ENCODE measurements around the gene ZBTB39.
"Not testable (repeated sequence)": the region's sequence is repeated elsewhere in the genome, so short reads cannot be mapped to it uniquely, and the experiment has no call there.

ZBTB39 gene

DNA sequence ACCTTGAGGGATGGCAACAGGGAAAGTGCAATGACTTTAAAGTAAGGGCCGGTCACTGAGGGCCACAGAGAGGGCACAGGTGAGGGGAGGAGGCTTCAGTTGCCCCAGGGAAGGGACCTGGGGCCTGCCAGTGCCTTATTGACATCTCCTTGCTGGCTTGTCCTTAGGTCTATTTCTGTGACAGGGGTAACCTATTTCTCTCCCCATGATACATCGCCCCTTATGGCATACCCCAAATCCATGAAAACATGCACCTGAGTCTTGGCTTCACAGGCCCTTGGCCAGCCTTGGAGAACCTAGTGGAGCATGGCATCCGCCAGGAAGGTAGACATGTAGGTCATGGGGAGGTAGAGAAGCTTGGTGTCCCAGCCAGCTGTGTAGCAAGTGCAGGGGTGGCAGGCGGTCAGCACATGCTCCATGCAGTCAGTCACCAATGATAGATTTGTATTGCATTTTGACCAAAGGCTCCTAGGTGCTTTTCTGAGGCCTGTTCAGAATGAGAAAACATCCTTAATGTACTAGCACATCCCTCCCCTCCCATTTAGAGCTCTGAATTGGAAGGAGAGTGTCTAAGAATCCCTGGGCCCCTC, 25.3 kb downstream of the ZBTB39 start:
- DNase-seq: no peak

DNA sequence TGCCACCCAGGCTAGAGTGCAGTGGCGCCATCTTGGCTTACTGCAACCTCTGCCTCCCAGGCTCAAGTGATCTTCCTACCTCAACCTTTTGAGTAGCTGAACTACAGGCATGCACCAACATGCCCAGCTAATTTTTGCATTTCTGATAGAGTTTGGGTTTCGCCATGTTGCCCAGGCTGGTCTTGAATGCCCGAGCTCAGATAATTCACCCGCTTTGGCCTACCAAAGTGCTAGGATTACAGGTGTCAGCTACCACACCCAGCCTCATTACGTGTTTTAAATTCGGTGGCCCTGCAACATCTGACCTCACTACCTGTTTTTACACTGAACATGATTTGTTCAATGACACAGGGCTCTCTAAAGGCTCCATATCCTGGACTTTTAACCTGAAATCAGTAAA, 26.1 kb downstream of the ZBTB39 start:
- DNase-seq: no peak

DNA sequence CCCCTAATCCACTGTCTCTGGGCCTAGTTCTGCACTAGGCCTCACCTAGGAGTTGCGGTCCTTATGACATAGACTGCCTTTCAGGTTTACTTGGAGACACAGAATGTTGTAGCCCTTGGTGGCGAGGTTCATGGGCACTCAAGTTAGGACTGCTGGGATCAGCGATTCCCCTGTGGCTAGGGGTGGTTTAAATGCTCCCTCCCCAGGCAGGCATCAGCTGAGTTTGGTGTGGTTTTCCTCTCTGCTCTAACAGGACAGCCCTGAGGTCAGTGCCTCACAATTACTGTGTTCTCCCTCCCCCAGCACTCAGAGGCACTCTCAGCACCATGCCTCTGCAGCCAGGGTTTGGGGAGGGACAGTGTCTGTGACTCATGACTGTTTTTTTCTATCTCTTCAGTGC, 26.7 kb downstream of the ZBTB39 start:
- DNase-seq: no peak

DNA sequence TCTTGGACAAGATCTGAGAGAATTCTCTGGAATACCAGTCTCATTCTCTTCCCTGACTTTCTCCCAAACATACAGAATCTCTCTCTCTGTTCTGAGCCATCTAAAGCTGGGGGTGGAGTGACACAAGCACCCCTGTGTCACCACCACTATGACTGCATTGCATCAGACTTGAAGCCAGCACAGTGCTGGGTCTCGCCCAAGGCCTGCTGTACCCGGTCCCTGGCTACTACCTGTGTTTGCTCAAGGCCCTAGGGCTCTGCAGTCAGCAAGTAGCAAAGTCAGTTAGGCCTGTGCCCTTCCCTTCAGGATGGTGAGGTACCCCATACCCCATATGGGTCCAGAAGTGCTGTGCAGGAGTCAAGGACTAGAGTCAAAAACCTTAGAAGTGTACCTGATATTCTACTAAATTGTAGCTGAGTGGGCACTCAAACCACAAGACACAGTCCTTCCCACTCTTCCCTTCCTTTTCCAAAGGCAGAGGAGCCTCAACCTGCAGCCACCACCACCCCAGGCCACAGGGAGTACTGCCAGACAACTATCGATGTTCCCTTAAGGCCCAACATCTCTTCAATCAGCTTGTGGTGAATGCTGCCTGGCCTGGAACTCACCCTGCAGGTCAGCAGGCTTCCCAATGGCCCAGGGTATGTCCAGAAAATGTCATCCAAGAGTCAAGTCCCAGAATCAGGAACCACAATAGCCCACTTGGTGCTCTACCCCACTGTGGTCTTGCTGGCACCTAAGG, 27.8 kb downstream of the ZBTB39 start:
- no peak for DNase-seq

DNA sequence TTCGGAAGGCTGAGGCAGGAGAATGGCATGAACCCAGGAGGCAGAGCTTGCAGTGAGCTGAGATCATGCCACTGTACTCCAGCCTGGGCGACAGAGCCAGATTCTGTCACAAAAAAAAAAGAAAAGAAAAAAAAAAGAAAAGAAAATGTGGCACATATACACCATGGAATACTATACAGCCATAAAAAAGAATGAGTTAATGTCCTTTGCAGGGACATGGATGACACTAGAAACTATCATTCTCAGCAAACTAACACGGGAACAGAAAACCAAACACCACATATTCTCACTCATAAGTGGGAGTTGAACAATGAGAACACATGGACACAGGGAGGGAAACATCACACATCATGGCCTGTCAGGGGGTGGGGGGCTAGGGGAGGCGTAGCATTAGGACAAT, 29.0 kb downstream of the ZBTB39 start:
- DNase-seq: not testable (repeated sequence)

DNA sequence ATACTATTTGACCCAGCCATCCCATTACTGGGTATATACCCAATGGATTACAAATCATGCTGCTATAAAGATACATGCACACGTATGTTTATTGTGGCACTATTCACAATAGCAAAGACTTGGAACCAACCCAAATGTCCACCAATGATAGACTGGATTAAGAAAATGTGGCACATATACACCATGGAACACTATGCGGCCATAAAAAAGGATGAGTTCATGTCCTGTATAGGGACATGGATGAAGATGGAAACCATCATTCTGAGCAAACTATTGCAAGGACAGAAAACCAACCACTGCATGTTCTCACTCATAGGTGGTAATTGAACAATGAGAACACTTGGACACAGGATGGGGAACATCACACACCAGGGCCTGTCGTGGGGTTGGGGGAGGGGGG, 32.1 kb downstream of the ZBTB39 start:
- not testable (repeated sequence) for DNase-seq

DNA sequence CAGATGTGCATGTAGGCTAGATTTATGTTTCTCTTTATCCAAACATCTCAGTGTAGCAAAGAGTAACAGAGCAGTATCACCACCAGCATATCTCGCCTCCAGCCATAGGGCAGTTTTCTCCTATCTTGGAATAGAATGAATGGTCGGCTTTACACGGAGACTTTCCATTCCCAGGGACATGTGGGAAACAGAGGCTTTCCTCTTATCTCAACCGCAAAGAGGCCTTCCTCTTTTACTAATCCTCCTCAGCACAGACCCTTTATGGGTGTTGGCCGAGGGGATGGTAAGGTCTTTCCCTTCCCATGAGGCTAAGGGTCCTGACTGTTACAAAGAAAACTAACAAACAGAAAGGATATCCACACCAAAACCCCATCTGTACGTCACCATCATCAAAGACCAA, 37.4 kb downstream of the ZBTB39 start:
- not testable (repeated sequence) for DNase-seq

DNA sequence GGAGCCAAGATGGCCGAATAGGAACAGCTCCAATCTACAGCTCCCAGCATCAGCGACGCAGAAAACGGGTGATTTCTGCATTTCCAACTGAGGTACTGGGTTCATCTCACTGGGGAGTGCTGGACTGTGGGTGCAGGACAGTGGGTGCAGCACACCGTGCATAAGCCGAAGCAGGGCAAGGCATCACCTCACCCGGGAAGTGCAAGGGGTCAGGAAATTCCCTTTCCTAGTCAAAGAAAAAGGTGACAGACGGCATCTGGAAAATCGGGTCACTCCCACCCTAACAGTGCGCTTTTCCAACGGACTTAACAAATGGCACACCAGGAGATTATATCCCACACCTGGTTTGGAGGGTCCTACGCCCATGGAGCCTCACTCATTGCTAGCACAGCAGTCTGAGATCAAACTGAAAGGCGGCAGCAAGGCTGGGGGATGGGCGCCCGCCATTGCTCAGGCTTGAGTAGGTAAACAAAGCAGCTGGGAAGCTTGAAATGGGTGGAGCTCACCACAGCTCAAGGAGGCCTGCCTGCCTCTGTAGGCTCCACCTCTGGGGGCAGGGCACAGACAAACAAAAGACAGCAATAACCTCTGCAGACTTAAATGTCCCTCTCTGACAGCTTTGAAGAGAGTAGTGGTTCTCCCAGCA, 40.2 kb downstream of the ZBTB39 start:
- not testable (repeated sequence) for DNase-seq

DNA sequence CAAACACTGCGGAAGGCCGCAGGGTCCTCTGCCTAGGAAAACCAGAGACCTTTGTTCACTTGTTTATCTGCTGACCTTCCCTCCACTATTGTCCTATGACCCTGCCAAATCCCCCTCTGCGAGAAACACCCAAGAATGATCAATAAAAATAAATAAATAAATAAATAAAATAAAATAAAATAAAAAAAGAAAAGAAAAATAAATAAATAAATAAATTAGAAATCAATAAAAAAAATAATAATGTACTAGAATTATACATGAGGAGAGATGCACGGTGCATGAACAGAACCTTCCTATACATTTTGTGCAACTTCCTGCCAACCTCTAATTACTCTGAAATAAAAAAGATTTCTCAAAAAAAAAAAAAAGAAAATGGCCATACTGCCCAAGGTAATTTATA, 41.2 kb downstream of the ZBTB39 start:
- DNase-seq: not testable (repeated sequence)

DNA sequence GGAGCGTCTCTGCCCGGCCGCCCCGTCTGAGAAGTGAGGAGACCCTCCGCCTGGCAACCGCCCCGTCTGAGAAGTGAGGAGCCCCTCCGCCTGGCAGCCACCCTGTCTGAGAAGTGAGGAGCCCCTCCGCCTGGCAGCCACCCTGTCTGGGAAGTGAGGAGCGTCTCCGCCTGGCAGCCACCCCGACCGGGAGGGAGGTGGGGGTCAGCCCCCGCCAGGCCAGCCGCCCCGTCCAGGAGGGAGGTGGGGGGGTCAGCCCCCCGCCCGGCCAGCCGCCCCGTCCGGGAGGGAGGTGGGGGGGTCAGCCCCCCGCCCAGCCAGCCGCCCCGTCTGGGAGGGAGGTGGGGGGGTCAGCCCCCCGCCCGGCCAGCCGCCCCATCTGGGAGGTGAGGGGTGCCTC, 42.8 kb downstream of the ZBTB39 start:
- not testable (repeated sequence) for DNase-seq

DNA sequence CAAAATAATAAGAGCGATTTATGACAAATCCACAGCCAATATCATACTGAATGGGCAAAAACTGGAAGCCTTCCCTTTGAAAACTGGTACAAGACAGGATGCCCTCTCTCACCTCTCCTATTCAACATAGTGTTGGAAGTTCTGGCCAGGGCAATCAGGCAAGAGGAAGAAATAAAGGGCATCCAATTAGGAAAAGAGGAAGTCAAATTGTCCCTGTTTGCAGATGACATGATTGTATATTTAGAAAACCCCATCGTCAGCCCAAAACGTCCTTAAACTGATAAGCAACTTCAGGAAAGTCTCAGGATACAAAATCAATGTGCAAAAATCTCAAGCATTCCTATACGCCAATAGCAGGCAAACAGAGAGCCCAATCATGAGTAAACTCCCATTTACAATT, 44.1 kb downstream of the ZBTB39 start:
- not testable (repeated sequence) for DNase-seq

DNA sequence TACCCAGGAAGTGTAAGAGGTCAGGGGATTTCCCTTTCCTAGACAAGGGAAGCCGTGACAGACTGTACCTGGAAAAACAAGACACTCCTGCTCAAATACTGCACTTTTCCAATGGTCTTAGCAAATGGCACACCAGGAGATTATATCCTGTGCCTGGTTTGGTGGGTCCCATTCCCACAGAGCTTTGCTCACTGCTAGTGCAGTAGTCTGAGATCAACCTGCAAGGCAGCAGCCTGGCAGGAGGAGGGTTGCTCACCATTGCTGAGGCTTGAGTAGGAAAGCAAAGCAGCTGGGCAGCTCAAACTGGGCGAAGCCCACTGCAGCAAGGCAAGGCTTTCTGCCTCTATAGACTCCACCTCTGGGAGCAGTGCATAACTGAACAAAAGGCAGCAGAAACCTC, 47.9 kb downstream of the ZBTB39 start:
- DNase-seq: no peak

DNA sequence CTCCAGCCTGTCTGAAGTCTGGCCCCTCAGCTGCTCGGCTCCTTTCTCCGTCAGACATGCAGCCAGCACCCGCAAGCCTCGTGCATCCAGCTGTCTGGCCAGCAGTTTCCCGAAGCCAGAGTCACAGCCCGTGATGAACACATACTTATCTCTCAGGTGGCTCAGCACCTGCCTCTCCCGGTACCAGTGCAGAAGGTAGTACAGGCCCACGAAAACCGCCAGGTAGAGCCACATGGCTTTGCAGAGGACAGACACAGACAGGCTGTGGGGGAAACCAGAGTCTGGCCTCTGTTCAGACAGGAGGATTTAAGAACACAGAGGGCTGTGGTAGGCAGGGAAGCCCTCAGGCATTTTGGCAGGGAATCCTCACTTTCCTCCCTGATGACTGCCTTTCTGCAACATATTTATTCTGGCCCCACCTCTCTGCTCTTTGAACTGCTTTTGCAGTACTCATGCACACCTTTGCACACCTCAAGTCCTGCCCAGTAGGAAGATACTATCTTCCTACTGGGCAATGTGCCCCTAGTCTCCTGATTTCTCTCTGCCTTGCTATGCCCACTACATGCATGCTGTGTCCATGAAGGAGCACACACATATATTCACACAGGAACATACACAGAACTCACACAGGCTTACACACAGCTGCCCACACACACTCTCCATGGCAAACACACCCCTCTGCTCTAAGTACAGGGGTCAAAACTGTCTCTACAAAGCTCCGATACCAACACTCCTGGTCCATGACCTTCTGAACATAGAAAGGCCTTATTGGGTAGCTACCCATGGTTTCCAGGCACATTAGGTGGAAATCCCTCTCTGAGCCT, 48.9 kb downstream of the ZBTB39 start, which contains the start of gene RDH16:
TSS of gene RDH16 (minus strand) at position 380 of the 824 bp plus-strand sequence. CDS start at position 234, 146 bp downstream.
- DNase-seq: no peak

DNA sequence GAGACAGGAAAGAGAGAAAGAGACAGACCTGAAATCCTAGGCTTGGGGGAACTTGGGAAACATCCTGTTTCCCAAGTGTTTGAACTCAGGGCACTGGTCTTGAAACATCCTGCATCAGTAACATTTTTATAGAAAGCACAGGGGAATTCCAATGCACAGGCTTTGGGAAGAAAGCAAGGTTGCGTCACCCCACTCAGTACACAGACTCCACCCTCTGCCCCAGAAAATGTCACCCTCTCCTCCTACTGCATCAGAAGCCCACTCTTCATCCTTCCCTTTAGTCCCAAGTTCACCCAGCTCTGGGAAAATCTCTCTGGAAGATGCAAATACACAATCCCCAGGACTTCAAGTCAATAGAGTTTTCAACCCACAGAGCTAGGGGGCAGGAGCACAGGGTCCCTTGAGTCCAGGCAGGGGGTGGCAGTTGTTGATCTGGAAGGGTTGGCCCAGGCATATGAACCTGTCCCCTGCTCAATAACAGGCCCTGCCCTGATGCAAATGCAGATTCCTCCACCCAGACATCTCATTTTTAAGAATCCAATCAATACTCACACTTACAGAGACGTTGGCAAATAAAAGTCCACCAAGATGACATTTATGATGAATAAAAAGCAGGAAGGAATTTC, 50.6 kb downstream of the ZBTB39 start:
- DNase-seq: no peak

DNA sequence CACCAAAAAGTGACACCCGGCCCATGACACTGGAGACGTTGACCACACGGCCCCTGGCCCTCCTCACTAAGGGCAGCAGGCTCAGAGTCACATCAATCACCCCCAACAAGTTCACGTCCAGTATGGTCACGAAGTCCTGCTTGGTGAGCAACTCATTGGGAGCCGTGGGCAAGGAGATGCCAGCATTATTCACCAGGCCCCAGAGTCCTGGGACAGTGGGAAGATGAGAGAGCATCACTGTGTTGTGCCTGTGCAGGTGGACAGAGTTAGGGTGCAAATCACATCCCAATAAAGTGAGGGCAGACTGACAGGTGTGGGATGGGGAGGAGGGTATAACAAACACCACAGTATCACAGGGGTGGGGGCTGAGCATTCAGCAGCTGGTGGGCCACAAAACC, 51.4 kb downstream of the ZBTB39 start:
- DNase-seq: no peak

DNA sequence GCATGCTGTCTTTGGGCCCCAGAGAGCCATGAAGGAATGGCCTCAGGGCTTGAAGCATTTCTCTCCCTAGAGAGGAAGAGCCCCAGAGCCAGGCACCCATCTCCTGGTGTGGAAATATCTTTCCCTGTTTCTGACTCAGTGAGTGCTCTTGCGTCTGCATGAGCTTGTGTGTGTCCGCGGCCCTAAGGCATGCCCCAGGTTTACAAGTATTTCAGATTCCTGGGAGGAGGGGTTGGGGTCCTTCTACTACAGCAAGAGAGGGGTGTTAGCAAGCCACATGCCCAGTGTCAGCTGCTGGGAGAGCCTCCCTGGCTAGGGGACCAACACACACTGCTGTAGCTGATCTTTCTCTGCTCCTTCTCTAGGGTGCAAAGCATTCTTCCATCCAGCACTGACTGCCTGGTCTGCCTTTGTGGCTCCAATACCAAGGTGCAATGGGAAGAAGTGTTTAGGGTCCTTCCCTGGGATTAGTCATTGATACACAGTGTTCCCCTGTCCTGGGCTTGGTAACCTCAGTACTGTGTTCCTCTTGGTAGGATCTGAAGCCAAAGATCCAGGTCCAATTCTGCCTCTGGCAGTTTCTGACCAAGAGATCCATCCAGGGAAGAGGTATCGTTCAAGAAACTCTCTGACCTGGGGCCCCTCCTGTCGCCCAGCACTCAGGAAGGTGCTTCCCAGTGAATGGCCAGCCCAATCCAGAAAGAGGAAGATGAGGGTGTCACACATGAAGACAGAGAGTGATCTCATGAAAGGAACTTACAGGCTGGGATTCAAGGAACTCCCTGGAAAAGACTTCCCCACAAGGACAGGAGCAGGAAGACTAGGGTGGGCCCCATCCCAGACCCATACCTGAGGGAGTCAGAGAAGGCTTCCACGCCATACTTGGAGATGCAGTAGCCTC, 52.0 kb downstream of the ZBTB39 start:
- no peak for DNase-seq

DNA sequence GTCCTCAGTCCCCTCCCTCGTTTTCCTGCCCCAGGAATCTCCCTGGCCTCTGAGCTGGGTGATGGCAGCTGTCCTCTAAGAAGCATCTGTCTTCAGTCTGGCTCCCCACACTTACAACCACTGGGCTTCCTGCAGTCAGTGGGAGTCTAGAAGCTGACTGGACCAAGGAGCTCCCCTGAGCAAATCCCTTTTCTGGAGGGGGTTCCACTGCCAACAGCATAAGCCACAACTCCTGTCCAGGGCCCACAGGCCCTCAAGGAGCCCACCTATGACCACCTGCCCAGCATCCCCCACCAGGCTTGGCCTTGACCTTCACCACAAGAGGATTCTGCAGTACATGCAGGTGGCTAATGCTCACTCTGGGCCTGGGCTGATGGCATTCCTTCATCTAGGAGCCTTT, 53.0 kb downstream of the ZBTB39 start:
- no peak for DNase-seq

DNA sequence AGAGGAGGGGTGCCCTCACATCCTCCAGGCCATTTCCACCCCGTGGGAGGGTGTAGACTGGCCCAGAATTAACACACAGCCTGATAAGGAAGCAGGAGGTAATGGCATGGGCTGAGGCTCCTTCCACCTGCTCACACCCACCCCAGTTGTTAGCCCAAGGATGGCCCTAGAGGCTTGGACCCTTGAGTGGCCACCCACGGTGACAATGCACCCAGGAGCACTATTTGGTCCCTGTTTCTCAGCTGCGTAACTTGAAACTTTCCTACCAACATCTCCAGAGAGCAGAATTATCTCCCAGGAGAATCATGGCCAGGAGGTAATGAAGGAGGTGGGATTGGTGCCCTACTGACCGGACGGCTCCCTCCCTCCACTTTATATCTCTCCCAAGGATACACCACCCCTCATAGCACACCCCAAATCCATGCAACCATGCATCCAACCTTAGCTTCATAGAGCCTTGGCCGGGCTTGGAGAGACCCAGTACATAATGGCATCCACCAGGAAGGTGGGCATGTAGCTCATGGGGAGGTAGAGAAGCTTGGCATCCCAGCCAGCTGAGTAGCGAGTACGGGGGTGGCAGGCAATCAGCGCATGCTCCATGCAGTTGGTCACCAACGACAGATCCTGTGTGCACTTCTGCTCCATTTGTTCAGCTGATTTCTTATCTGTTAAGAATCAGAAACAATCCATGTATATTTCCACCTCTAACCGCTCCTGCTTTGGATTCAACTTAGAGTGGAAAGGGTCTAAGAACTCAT, 54.6 kb downstream of the ZBTB39 start:
- no peak for DNase-seq

DNA sequence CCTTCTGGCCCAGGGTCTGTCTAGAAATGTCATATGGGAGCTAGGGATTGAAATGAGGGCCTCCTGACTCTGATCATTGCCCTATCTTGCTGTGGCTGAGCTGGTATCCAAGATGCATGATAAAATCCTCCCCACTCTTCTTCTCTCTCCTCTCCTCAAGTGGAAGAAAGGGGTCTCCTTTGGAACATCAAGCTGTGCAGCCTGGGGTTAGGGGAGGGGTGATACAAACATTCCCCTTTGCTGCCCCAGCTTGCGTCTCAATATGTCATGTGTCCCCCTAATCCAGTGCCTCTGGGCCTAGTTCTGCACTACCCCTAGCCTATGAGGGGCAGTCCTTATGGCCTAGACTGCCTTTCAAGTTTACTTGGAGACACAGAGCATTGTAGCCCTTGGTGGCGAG, 57.5 kb downstream of the ZBTB39 start:
- DNase-seq: no peak

Data from amygdala (tissue), 56 donors.